HG02938 (cell line): ENCODE measurements around the gene RUBCN.
"Not testable (repeated sequence)": the region's sequence is repeated elsewhere in the genome, so short reads cannot be mapped to it uniquely, and the experiment has no call there.

Experiments used
- ATAC-seq: cut with Tn5 transposase; IDR thresholded peaks from one replicate; pipeline ENCODE4 v1.9.1; 2021; ENCODE audit warnings: mild to moderate bottlenecking, moderate library complexity; ENCODE audit not compliant: unreplicated experiment

Gene RUBCN

DNA sequence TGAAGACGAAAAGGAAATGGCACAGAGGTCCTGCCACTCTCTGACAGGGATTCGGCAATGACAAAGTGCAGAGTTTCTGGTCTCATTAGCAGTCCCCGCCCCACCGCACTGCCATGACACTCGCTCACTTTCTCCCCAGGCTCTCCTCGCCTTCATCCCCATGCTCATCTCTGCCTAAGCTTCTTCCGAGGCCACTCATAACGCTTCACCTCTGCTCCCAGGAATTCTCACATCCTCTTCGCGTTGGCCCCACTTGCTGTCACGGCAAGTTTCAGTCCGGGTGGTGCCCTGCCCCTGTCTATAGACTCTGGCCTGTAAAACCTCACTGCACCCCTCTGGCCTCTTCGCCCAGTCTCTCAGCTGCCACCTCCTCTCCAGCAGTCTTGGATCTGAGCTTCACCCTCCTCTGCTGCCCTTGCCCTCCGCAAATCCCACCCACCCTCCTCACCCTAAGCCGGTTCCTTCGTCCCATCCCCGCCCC lies 654 bp downstream of the RUBCN start:
- no peak for ATAC-seq

DNA sequence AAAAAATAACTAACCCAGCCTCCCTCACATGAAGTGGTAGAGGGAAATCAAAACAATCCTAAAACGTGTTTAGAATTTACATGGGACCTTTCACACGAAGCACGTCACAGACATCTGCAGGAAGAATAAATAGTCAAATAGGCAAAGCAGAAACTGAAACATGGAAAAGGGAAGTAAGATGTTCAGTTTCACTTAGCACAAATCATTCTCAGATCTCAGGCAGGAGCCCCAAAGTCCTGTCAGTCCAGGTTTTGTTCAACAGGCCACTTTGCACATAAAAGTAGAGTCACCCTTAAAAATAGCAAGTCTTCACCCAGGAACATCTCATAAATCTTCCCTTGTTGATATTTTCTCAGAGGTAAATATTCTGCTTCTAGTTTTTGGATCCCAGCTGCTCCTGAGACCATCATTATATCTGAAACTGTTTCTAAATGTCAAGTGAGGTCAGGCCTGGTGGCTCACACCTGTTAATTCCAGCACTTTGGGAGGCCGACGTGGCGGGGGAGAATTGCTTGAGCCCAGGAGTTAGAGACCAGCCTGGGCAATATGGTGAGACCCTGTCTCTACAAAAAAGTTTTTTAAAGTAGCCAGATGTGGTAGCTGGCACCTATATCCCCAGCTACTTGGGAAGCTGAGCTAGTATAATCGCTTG lies 1.9 kb downstream of the RUBCN start:
- peak; percentile 37 for ATAC-seq

DNA sequence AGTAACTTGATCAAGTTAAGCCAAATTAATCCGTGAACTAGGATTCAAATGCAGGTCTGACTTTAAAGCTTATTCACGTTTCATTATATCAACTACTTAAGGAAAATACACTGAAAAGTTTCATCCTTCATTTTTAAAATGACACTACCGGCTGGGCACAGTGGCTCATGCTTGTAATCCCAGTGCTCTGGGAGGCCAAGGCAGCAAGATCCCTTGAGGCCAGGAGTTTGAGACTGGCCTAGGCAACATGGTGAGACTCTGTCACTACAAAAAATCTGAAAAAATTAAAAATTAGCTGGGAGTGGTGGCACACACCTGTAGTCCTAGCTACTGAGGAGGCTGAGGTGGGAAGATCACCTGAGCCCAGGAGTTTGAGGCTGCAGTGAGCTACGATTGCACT lies 3.7 kb downstream of the RUBCN start:
- ATAC-seq = no peak

DNA sequence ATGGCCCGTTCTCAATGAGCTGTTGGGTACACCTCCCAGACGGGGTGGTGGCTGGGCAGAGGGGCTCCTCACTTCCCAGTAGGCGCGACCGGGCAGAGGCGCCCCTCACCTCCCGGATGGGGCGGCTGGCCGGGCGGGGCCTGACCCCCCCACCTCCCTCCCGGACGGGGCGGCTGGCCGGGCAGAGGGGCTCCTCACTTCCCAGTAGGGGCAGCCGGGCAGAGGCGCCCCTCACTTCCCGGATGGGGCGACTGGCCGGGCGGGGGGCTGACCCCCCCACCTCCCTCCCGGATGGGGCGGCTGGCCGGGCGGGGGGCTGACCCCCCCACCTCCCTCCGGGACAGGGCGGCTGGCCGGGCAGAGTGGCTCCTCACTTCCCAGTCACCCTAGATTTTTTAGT lies 5.2 kb downstream of the RUBCN start:
- ATAC-seq = not testable (repeated sequence)

DNA sequence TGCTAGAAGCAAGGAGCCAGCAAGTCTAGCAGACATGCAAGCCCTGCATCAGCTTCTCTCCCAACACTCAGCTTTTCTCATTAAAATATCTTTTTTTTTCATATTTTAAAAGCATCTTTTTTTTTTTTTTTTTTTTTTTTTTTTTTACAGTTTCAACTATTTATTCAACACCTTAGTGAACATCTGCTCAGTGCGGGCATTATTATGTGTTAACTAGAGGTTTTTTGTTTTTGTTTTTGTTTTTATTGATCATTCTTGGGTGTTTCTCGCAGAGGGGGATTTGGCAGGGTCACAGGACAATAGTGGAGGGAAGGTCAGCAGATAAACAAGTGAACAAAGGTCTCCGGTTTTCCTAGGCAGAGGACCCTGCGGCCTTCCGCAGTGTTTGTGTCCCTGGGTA lies 5.9 kb downstream of the RUBCN start:
- not testable (repeated sequence) for ATAC-seq

GRCh38 chr3:197730200-197730599 lies 6.5 kb downstream of the RUBCN start:
- no peak for ATAC-seq

DNA sequence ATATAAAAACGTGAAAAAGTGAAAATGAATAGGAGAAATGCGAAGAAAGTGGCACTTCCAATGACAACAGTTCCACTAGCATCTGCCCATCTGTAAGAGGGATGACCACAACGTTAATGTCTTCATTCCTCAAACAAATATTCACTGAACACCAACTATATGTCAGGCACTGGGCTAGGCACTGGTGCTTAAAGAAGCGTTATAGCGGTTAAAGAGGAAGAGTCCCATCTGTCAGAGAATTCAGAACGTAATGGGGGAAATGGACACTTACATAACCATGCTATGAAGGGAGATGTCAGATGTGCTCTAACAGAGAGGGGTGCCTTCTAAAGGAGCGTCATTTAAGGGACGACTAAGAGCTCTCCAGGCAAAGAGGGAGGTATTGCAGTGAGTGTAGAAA lies 8.2 kb downstream of the RUBCN start:
- ATAC-seq = no peak

GRCh38 chr3:197727878-197728277 lies 8.8 kb downstream of the RUBCN start:
- not testable (repeated sequence) for ATAC-seq

- ATAC-seq = no peak
Measured at GRCh38 chr3:197722734-197723133, 14.0 kb downstream of the RUBCN start.

GRCh38 chr3:197720694-197721093 lies 16.0 kb downstream of the RUBCN start:
- no peak for ATAC-seq

GRCh38 chr3:197718891-197719290 lies 17.8 kb downstream of the RUBCN start:
- ATAC-seq = no peak

DNA sequence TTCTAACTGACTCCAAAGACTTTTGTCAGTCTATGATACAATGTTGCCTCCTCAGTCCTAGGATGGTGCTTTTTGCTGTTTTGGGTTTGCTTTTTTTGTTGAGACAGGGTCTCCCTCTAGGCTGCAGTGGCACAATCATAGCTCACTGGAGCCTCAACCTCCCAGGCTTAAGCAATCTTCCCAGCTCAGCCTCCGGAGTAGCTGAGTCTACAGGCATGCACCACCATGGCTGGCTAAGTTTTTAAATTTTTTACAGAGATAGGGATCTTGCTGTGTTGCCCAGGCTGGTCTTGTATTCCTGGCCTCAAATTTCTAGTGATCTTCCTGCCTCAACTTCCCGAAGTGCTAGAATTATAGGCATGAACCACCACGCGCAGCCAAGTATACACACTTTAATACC lies 22.5 kb downstream of the RUBCN start:
- no peak for ATAC-seq

DNA sequence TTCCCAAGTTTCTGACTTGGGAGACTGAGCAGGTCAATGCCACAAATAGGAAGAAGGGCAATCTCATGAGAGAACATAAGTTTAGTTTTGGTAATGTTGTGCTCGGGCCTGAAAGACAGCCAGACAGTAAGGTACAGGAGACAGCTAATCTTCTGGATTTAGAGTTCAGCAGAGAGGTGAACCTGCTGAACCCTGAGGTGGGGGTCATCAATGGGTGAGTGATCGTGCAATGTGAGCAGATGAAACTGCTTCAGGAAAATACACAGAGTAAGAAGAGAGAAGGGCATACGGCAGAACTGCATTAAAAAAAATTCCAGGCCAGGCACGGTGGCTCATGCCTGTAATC lies 23.3 kb downstream of the RUBCN start:
- ATAC-seq = no peak

- peak; percentile 87 for ATAC-seq
Measured at GRCh38 chr3:197711973-197712707, 24.6 kb downstream of the RUBCN start.

DNA sequence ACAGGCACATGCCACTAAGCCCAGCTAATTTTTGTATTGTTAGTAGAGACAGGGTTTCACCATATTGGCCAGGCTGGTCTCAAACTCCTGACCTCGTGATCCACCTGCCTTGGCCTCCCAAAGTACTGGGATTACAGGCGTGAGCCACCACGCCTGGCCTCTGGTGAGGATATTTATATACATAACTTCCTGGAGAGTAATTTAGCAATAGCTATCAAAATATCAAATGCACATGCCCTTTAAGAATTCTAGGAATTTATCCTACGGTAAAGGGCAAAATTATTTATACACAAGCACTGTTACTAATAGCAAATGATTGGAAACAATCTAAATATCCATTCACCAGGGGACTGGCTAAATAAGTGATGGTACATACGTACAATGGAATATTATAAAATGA lies 25.7 kb downstream of the RUBCN start:
- ATAC-seq = not testable (repeated sequence)

- no peak for ATAC-seq
Measured at GRCh38 chr3:197709135-197709534, 27.6 kb downstream of the RUBCN start.

DNA sequence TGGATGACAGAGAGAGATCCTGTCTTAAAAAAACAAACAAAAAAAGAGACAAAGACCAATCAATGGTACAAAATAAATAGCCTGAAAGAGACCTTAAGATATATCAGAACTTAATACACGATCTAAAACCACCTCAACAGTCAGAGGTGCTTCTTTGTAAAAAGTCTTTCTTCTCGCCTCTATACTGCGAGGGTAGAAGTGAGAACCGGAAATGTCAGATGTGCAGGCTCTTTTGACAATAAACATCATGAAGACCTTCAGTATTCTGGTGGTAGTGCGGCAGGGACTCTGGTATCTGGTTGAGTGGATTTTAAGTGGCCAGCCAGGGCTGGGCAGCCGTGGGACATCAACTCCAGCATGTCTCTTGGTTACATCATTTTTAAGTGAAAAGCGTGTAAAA lies 30.0 kb downstream of the RUBCN start:
- ATAC-seq = no peak

DNA sequence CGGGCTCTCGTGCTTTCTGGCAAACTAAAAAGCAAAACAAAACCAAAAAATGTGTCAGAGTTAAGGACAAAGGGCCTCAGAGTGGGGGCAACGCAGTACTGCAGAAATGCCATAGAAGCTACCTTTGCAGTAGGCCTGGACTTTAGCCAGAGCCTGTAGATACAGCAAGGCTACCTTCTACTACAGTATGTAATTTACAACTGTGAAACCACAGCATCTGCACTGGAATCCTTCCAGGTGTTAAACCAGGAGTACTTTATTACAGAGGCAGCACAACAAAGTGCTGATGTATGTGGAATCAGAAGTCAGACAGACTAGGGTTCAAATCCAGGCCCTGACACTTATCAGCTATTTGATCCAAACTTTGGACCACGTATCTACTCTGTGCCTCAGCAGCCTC lies 34.9 kb downstream of the RUBCN start:
- no peak for ATAC-seq

GRCh38 chr3:197700095-197700494 lies 36.6 kb downstream of the RUBCN start:
- ATAC-seq = no peak

DNA sequence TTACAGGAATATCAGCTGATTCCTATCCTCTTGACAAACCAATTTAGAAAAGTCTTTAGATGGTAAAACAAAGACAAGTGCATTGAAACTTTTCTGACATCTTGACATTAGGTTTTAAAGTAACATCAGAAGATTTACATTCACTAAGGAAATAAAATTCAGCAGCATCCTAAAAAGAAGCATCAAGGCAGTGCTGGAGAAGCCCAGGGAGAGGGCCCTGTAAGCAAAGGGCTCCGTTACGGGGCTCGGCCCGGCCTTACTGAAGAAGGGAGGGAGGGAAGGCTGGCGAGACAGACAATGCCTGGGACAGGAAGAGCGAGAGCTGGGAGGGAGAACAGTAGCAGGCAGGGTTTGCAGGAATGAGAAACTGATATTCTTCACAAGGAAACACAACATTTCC lies 39.3 kb downstream of the RUBCN start:
- ATAC-seq = no peak

DNA sequence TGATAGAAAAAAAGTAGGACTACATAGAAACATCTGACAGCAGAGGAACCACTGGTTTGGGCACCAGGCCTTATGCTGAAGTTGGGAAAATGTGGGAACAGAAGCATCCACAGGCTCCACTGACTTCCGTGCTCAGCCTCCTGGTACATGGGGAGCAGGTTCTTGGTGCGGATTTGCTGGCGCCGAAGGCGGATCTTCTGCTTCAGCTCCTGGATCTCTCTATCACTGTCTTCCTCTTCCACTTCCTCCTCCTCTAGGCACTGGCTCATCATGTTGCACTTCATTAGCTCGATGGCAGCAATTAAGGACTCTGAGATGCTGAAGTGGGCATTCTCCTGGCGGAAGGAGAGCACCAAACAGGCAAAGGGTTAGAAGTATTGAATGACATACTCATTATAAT lies 42.5 kb downstream of the RUBCN start:
- ATAC-seq = no peak

DNA sequence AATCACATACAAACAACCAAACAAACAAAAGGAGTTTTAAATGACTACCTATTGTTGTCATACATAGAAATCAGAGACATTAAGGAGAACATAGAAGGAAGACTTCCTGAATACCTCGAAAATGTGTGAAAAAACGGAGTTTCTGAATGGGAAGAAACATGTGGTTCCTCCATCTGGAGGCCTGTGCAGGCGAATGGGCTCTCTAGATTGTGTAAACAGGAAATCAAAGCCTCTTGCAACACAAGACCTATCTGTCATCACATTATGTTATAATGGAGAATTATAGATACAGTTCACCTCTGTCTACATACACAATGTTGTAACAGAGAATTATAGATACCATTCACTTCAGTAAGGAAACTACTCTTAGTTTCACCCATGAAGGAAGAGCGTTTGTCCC lies 44.1 kb downstream of the RUBCN start:
- no peak for ATAC-seq

- ATAC-seq = no peak
Measured at GRCh38 chr3:197690754-197691153, 46.0 kb downstream of the RUBCN start.
